PC-9 (cell line): ENCODE results near the gene TSC22D3.

Source experiments
- EZH2 ChIP-seq: fragments of 200-600 bp; sonication (generic); IDR thresholded peaks from 2 replicates; pipeline ENCODE4 v1.8.0; 2017; ENCODE audit warnings: antibody characterized with exemption, low read depth
- TF ChIP-seq, protein P1 (sequence below): fragments of 200-600 bp; sonication (generic); conservative IDR thresholded peaks from 2 replicates; pipeline ENCODE4 v1.6.1; 2017; ENCODE audit warnings: mixed run types, antibody characterized with exemption, mild to moderate bottlenecking, moderate library complexity

- TF ChIP-seq, protein P1, sequence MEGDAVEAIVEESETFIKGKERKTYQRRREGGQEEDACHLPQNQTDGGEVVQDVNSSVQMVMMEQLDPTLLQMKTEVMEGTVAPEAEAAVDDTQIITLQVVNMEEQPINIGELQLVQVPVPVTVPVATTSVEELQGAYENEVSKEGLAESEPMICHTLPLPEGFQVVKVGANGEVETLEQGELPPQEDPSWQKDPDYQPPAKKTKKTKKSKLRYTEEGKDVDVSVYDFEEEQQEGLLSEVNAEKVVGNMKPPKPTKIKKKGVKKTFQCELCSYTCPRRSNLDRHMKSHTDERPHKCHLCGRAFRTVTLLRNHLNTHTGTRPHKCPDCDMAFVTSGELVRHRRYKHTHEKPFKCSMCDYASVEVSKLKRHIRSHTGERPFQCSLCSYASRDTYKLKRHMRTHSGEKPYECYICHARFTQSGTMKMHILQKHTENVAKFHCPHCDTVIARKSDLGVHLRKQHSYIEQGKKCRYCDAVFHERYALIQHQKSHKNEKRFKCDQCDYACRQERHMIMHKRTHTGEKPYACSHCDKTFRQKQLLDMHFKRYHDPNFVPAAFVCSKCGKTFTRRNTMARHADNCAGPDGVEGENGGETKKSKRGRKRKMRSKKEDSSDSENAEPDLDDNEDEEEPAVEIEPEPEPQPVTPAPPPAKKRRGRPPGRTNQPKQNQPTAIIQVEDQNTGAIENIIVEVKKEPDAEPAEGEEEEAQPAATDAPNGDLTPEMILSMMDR: no peak
- no peak for TF ChIP-seq EZH2
These were observed 67.7 kb downstream of the TSC22D3 start for GRCh38 chrX:107707866-107708265.
